ENCODE results near the gene SIL1.

The SIL1 gene

GRCh38 chr5:138972836-138973235, 225.3 kb downstream of the SIL1 start:
- no peak for DNase-seq

- DNase-seq, result no peak
Measured at GRCh38 chr5:138972230-138972629, 225.9 kb downstream of the SIL1 start.

GRCh38 chr5:138969323-138970002, 228.7 kb downstream of the SIL1 start:
- DNase-seq, result no peak

GRCh38 chr5:138968601-138969000, 229.6 kb downstream of the SIL1 start:
- no peak for DNase-seq

GRCh38 chr5:138967791-138968448, 230.2 kb downstream of the SIL1 start:
- no peak for DNase-seq

GRCh38 chr5:138966236-138966985, 231.8 kb downstream of the SIL1 start:
- no peak for DNase-seq

- no peak for DNase-seq
Measured at GRCh38 chr5:138965626-138966025, 232.5 kb downstream of the SIL1 start.

GRCh38 chr5:138964647-138965201, 233.4 kb downstream of the SIL1 start:
- no peak for DNase-seq

GRCh38 chr5:138963763-138964371, 234.3 kb downstream of the SIL1 start:
- no peak for DNase-seq

GRCh38 chr5:138962614-138963370, 235.4 kb downstream of the SIL1 start:
- DNase-seq, result no peak

GRCh38 chr5:138961729-138962128, 236.4 kb downstream of the SIL1 start:
- no peak for DNase-seq

- no peak for DNase-seq
Measured at GRCh38 chr5:138961221-138961620, 236.9 kb downstream of the SIL1 start.

- DNase-seq, result no peak
Measured at GRCh38 chr5:138960145-138960692, 237.9 kb downstream of the SIL1 start.

- no peak for DNase-seq
Measured at GRCh38 chr5:138956801-138957200, 241.4 kb downstream of the SIL1 start.

- no peak for DNase-seq
Measured at GRCh38 chr5:138955671-138956295, 242.4 kb downstream of the SIL1 start.

- DNase-seq, result no peak
Measured at GRCh38 chr5:138955013-138955660, 243.0 kb downstream of the SIL1 start.

GRCh38 chr5:138954257-138955012, 243.7 kb downstream of the SIL1 start:
- no peak for DNase-seq

GRCh38 chr5:138953387-138954256, 244.5 kb downstream of the SIL1 start:
- DNase-seq, result no peak

- no peak for DNase-seq
Measured at GRCh38 chr5:138952962-138953361, 245.2 kb downstream of the SIL1 start.
